HG03139 (cell line): ENCODE data around the gene MSGN1.
A peak's percentile ranks its signal among the peaks of the same experiment; 100 is the strongest.

Experiments used
- ATAC-seq: cut with Tn5 transposase; IDR thresholded peaks from one replicate; pipeline ENCODE4 v1.9.1; 2021; ENCODE audit not compliant: unreplicated experiment

The MSGN1 gene, protein sequence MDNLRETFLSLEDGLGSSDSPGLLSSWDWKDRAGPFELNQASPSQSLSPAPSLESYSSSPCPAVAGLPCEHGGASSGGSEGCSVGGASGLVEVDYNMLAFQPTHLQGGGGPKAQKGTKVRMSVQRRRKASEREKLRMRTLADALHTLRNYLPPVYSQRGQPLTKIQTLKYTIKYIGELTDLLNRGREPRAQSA

DNA sequence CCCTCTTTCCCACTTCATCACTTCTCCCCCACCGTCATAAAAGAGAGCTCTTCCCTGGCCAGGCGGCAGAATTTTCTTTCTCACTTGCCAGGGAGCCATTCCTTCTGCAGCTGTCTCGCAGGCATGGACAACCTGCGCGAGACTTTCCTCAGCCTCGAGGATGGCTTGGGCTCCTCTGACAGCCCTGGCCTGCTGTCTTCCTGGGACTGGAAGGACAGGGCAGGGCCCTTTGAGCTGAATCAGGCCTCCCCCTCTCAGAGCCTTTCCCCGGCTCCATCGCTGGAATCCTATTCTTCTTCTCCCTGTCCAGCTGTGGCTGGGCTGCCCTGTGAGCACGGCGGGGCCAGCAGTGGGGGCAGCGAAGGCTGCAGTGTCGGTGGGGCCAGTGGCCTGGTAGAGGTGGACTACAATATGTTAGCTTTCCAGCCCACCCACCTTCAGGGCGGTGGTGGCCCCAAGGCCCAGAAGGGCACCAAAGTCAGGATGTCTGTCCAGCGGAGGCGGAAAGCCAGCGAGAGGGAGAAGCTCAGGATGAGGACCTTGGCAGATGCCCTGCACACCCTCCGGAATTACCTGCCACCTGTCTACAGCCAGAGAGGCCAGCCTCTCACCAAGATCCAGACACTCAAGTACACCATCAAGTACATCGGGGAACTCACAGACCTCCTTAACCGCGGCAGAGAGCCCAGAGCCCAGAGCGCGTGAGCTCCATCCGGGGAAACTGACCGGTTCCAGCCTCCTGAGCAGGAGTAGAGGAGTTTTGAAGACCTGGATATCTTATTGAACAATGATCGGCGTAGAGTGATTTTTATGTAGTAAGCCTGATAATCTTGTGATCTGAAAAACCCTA, at the start of gene MSGN1:
Gene MSGN1 (plus strand): TSS at position 65 of the 850 bp plus-strand sequence. CDS start 59 bp downstream, at position 124.
- no peak for ATAC-seq

DNA sequence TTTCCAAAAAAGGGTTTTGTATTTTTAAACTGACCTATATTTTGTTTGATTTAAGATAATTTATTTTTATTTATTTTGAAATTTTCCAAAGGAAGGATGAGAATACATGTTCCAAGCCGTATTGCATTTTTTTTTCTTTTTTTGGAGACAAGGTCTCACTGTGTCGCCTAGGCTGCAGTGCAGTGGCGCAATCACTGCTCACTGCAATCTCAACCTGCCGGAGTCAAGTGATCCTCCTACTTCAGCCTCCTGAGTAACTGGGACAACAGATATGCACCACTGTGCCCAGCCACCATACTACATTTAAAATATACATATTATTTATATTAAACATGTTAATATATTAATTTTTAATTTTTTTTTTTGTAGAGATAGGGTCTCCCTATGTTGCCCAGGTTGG, 47.4 kb upstream of the MSGN1 start:
- no peak for ATAC-seq

DNA sequence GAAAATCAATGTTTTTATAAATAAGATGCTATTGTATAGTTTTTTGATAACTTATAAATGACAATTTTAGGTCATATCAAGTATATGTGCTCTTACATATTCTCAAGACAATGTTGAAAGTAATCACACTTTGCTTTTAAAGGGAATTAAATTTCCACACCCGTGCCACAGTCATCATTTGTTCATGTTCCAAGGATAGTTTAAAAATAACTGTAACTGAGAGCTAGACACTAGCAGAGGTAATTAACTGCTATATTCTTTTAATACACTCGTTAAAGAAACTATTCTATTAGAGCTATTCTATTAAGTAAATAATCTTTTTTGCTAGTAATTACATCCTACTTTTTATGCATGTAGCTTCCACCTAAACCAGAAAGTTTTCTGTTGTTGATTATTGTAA, 44.3 kb upstream of the MSGN1 start:
- ATAC-seq: no peak

DNA sequence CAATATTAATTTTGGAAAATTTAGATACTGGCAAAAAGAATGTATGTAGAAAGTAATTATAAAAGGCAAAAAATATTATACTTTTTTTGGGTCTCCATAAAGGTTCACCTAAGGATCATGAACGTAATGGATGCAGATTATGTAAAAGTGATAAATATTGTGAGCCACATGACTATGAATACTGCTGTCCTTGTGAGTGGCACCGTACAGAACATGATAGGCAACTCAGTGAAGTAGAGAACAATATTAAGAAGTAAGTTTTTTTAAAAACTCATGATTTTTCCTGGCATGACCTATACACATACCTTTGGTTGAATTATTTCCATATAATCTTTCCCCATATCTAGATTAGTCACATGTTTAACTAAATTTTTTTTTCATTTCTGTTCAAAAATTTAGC, 43.7 kb upstream of the MSGN1 start:
- ATAC-seq: no peak

DNA sequence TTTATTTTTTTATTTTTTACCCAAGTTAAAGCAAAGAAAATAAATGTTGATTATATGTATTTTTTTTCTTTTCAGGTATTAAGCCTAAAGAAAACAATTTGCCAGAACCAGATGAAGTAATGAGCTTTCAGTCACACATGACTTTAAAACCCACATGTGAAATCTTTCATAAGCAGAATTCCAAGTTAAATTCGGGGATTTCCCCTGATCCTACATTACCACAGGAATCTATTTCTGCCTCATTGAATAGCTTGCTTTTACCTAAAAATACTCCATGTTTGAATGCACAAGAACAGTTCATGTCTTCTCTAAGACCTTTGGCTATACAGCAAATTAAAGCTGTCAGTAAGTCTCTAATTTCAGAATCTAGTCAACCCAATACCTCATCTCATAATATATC, 35.7 kb upstream of the MSGN1 start:
- ATAC-seq: no peak

DNA sequence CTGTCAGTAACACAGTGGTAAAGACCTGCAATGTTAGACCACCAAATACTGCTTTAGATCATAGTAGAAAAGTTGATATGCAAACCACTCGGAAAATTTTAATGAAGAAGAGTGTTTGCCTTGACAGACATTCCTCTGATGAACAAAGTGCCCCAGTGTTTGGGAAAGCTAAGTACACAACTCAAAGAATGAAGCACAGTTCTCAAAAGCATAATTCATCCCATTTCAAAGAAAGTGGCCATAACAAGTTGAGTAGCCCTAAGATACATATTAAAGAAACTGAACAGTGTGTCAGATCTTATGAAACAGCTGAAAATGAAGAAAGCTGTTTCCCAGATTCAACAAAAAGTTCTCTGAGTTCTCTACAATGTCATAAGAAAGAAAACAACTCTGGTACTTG, 34.8 kb upstream of the MSGN1 start:
- no peak for ATAC-seq

DNA sequence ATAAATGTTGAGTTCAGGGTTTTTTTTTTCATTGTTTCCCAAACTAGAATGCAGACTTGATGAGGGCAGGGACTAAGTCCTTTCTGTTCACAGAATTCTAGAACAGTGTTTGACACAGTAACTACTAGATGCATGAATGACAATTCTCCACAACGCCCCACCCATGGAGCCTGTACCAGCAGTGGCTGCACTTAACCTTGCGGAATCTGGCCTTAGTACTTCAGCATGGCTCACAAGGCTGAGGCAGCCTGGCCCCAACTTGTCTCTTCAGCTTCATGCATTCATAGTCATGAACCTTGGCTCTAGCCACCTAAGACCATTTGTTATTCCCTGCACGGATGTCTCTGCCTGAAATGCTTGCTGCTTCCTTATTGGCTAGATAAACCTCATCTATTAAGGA, 29.5 kb upstream of the MSGN1 start:
- no peak for ATAC-seq

DNA sequence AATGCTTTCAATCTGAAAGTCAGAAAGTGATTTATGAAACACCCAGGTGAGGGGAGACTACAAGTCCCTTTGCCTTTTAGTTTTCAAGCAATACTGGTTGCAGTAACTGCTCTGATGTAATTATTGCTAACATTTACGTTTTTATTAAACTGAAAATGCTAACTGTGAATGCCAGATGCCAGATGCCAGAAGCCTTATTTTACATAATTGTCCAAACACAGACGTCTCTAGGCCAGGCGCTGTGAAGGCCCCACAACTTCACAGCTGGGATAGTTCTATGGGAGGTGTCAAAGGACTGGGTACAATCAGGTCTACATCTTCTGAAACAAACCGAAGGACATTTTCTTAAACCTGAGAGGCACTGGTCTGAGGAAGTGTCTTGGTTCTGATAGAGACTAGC, 27.5 kb upstream of the MSGN1 start:
- no peak for ATAC-seq

DNA sequence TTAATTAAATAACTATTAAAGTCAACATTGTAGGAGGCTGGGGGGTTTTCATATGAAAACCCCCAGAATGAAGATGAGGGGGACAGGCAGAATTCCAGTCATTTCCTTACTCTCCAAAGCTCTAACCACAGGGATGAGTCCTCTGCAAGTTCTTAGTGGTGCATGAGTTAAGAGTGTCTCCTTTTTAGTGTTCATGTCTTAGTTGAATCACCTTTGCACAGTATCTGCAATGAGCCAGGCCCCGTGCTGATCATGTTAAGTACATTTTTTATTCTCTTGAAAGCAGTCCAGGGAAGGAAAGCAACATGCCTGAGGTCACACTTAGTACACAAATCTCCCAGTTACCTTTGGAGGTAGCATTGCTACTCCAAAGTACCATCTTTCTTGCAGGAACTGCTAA, 25.7 kb upstream of the MSGN1 start:
- no peak for ATAC-seq

DNA sequence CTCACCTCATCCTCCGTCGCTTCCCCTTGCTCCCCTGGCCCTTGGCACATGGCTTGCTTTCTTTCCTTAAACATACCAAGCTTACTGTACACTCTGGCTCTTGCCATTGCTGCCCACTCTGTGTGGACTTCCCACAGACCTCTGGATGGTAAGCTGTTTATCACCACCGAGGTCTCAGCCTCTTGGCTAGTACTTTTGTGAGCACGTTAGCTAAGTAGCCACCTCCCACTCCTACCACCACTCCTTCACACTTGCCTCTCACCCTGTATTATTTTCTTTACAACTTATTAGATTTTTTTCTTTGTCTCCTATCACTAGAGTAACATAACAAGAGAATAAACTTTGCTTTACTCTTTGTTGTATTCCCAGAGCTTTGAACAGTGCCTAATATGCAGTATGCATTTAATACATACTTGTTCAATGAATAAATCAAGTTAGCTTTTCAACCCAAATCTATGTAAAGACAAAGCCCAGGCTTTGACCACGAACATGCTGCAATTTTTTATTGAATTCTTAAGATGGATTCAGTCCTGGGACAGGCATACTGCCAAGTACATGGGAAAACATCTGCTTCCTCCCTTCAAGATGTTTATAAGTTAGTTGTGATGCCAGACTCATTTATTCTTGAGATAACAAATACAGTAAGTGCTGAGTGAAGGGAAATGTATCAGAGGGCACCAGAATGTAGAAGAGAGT, 25.0 kb upstream of the MSGN1 start:
- no peak for ATAC-seq

DNA sequence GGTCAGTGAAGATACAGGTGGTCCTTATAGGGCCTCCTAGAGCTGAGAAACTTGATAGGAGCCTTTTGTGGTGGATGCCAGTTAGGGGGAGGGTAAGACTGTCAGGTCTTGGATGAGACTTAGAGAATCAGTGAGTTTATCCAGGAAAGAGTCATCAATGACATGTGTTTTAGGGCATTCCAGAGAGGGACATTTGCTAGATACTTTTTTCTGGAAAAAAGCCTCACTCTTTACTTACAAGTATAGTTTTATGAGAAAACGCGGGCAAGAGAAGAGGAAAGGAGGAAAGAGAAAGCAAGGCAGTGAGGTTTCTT, 24.5 kb upstream of the MSGN1 start:
- no peak for ATAC-seq

DNA sequence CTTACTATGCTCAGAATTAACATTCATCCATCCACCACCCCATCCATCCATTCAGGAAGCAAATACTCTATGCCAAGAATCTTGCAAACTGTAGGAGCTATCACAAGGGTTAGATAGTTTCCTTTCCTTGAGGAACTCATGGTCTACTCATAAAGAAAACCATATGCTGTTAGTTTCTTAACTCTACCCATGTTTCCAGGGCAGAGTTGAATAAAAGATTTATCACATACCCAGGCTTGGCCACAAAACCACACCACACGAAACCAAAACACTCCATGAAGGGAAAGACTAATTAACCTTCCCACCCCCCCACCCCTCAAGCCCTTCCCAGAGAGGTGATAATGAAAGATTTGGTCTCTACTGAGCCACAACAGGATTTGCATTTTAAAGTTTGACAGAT, 23.7 kb upstream of the MSGN1 start:
- ATAC-seq: peak; percentile 55

DNA sequence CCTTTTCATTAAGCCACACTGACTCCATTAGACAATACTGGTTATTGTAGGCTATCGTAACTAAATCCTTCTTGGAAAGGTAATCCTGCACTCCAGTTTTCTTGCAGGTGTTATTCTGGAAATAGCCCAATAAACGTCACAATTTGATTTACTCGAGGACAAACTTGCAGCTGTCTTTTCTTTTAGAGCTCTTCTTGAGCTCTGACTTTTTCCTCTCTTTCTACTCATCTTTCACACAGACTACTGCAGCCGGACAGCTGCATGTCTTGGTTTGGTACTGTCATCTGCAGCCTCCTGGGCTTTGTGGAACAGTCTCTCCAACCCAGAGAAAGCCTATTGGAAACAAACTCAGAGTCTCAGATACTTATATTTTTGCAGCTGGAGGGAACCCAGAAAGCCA, 23.0 kb upstream of the MSGN1 start:
- no peak for ATAC-seq

DNA sequence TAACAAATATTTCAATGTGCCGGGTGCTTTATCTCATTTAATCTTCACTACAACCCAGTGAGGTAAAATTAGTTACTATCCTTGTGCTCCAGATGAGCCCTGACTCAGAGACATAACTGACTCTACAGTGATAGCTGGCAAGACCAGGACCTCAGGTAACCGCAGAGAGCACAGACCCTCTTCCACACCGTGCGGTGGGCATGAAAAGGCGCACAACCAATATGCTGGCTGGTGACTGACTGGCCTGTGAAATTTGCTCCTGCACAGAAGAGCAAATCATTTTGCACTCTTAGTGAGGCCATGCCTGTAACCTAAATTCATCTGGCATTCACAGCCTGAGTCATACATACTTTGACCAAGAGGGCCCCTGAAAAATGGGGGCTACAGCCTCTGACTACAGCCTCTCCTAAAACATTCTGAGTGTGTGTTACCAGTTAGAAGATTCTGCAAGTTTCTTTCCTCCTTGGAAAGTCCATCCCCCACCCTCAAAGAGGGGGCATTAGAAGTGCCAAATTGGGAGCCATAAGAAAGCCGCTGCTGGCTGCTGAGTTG, 22.4 kb upstream of the MSGN1 start:
- ATAC-seq: no peak

DNA sequence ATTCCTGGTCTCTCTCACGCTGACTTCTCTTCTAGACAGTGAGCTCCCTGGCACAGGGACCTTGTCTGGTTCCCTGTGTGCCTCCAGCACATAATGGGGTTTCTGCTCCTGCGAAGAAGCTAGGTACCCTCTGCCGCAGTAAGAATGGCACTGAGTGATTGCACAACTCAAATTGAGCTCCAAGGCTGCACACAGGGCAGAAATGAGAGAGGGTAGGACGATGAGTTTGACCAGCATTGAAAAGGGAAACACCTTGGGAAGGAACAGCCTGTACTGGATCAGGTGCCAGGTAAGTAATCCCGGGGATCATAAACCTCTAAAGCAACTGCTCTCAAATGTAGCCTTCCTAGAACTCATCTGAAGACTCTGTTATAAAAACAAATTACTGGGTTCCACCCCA, 21.0 kb upstream of the MSGN1 start:
- no peak for ATAC-seq

DNA sequence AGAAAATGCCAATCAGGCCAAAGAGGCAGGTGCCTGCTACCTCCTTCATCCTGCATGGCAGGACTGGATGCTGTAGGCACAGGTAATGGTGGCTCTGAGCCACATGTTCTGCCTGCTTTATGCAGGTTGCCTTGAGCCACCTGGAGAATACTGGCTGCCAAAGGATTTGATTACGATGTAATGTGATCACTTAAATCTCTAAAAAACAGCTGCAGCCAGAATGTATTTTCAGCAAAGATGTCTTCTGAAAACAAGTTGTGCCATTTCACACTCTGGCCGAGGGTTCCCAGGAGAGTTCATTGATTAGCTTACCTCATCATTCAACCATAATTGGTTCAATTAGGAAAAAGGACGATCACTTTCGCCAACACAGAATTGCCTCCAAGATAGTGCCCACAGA, 17.9 kb upstream of the MSGN1 start:
- ATAC-seq: no peak

DNA sequence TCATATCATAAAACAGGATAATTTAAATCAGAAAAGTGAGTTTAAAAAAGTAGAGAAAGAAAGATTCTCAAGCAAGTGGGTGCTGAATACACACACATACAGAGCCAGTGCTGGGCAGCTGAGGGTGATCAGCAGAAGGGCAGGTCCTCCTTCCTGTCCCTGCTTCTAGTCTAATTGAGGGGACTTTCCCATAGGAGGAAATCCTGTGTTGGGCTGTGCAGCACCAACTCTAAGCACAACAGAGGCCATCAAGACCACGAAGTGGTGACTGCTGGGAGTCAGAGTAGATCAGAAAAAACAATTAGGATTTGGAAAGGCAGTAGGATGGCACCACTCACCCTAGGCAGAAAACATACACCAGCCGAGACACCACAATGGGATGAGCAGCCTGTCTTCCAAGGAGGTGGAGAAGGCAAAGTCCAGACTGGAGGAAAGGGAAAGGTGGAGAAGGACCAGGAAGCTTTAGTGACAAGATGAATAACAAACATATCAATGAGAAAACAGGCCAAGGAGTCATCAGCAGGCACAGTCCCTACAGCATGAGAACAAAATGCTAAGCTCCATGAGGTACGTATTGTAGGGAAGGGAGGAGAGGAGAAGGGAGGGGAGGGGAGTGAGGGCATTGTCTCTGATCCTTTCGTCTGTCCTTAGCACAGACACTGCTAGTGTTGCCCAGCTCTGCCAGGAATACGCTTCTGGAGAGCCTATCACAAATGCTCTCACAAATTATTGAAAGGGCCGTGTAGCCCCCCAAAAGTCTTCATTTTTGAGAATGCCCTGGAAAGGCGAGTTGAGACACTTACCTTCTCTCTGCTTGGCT, 16.7 kb upstream of the MSGN1 start:
- no peak for ATAC-seq

DNA sequence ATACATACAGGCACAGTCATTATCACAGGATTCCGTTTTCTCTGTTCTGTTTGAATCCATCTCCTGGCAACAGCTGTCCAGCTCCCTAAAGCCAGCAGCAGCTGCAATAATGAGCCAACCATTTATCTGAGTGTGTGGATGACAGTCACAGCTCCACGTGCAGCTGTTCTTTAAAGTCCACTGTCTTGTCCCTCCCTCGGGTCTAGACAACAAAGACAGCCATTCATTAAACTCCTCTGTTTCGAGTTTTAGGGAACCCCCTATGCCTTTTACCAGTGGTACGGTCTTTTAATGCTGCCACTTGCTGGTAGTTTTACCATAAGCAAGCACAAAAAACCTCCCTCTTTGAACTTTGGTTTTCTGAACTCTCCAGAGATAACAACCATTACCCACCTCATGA, 16.0 kb upstream of the MSGN1 start:
- no peak for ATAC-seq

DNA sequence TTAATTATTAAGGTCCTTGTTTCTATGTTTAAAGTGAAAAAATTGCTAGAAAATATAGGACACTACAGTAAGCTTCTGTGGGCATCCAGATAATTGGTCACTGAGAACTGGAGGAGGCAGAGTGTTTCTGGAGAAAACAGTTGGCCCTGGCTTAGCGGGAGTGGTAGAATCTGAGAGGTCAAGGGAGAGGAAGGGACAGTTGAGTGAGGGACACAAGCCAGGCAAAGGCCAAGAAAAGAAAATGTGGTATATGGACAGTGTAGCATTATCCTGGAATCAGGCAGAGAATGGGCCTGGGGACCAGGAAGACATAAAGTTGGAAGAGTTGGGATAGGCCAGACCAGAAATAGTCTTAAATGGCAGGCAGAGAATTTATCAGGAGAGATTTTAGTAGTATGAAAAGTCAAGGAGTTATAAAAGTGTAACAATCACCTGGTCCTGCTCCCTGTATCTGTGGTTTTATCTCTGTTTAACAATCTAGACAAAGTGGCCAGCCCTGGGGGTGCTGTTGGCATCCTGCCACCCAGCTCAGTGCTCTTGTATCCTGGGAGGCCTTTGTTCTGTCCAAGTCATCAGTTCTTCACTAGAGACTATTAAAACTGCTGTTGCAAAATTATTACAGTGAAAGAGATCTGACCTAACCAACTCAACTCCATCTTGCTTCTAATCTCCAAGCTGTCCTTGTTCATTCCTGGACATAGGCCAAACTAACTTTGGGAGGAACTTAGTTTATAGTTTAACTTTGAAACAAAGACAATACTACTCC, 15.4 kb upstream of the MSGN1 start:
- no peak for ATAC-seq

DNA sequence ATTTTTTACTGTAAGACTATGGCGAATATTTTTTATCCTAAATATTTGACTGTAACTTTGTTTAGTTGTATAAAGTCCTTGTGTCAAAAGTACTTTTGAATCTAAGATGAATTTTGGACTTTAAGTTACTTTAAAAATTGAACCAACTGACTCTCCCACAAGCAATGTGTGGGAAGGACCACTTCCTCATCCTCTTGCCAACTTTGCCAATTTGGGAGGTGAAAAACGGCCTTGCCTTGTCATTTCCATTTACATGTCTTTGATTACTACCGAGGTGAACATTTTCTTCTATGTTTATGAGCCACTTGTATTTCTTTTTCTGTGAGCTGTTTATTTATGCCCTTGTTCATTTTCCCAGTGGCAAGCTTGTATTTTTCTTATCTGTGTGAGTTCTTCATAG, 12.8 kb upstream of the MSGN1 start:
- ATAC-seq: no peak
